ENCODE data around the gene P2RX4.

The P2RX4 gene

DNA sequence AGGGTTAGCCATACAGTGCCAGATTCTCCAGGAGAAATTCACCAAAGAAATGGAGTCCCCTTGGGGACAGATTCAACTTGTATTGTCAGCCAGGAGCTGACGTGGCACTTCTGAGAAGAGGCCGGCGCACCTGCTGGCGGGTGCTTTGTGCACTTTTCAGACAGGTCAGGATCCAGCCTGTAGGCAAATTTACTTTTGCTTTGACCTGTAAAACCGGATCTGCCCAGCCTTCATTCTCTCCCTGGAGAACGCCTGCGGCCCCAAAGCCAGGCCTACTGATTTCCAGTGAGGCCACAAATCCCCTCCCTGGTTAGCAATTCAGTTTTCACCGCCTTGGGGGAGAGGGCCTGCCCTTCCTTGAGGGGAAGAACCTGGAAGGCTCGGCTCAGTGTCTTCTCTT, 17.4 kb downstream of the P2RX4 start:
- peak overlapping the region; percentile 96 for H3K27ac ChIP-seq
- TF ChIP-seq, protein P1, sequence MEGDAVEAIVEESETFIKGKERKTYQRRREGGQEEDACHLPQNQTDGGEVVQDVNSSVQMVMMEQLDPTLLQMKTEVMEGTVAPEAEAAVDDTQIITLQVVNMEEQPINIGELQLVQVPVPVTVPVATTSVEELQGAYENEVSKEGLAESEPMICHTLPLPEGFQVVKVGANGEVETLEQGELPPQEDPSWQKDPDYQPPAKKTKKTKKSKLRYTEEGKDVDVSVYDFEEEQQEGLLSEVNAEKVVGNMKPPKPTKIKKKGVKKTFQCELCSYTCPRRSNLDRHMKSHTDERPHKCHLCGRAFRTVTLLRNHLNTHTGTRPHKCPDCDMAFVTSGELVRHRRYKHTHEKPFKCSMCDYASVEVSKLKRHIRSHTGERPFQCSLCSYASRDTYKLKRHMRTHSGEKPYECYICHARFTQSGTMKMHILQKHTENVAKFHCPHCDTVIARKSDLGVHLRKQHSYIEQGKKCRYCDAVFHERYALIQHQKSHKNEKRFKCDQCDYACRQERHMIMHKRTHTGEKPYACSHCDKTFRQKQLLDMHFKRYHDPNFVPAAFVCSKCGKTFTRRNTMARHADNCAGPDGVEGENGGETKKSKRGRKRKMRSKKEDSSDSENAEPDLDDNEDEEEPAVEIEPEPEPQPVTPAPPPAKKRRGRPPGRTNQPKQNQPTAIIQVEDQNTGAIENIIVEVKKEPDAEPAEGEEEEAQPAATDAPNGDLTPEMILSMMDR (conservative IDR thresholded peaks at IDR 0.05) = peak; percentile 33; the same call in 1 of the 2 replicates

DNA sequence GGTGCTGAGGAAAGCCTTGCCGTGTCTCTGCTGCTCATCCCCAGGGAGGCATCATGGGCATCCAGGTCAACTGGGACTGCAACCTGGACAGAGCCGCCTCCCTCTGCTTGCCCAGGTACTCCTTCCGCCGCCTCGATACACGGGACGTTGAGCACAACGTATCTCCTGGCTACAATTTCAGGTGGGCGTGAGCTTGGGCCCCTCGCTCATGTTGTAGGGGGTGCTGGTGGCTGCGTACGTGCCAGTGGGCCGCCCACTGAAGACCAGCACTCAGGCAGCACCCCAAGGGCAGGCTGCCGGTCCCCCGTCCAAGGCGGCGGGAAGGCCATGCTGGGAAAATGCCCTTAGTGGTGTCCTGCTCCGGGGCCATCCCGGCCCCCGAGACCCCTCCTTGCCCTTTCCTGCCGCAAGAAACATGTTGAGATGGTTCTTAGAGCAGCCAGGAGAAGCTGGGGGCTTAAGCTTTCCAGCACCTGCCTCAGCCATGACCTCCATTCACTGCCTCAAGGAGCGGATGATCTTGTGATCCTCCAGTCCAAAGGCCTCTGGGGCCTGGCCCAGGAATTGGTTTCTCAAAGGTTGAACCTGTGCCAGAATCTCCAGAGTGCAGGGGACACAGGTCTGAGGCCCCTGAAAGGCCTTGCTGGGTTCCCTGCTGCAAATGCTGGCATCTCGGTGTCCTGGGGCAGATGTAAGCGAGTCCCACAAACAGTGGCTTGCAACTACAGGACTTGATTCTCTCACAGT, 19.2 kb downstream of the P2RX4 start:
- TF ChIP-seq, protein P1 (conservative IDR thresholded peaks at IDR 0.05) = no peak
- H3K27ac ChIP-seq = peak overlapping the region; percentile 96

DNA sequence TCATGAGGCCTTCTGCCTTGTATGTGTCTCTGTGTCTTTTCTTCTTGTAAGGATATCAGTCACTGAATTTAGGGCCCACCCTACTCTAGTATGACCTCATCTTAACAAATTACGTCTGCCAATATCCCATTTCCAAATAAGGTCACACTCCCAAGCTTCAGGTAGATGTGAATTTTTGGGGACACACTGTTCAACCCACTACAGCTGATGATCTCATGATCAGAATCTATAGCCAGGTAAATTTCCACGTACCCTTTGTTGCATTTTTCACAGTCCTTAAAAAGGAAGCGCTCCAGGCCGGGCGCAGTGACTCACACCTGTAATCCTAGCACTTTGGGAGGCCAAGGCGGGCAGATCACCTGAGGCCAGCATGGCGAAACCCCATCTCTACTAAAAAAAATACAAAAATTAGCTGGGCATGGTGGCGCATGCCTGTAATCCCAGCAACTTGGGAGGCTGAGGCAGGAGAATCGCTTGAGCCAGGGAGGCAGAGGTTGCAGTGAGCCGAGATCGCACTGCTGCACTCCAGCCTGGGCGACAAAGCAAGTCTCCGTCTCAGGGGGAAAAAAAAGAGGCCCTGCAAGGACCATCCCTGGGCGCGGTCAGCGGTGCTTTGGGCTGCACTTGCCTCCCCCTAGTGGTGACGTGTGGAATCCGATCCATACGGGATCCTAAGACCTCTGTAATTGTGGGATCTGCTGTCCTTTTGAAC, 20.1 kb downstream of the P2RX4 start:
- TF ChIP-seq, protein P1 (conservative IDR thresholded peaks at IDR 0.05) = peak; percentile 96
- peak overlapping the region; percentile 96 for H3K27ac ChIP-seq

DNA sequence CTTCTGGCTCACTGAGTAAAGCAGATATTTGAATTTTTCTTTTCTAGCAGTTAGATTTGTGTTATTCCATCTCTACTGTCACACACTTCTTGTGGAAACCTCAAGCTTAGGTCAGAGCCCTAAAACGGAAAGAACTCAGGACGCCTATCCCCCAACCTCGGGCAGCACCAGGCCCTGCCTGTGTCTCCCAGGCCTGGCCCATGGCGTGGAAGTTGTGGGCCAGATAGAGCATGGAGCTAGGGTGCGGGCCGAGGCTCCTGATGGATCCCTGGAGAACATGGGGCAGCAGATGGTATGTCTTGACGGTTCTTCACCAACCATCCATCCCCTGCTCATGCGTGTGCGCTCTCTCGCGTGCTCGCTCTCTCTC, 20.6 kb downstream of the P2RX4 start:
- H3K27ac ChIP-seq = peak overlapping the region; percentile 96
- TF ChIP-seq, protein P1 (conservative IDR thresholded peaks at IDR 0.05) = peak; percentile 10

DNA sequence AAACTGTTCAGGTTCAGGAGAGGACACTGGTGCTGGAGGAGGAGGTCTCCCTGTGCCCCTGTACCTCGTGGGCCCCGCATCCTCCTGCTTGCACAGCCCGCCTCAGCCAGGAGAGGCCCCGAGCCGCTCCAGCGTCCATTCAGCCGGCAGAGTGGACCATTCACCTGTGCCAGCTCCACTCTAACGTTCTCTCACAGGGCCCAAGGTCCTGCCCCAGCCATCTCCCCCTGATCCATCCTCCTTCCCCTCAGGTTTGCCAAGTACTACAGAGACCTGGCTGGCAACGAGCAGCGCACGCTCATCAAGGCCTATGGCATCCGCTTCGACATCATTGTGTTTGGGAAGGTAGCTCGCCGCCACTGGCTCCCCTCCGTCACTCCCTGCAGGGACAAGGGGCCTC, 22.2 kb downstream of the P2RX4 start:
- TF ChIP-seq, protein P1 (conservative IDR thresholded peaks at IDR 0.05) = no peak
- H3K27ac ChIP-seq = peak overlapping the region; percentile 82; the same call in 1 of the 2 replicates

DNA sequence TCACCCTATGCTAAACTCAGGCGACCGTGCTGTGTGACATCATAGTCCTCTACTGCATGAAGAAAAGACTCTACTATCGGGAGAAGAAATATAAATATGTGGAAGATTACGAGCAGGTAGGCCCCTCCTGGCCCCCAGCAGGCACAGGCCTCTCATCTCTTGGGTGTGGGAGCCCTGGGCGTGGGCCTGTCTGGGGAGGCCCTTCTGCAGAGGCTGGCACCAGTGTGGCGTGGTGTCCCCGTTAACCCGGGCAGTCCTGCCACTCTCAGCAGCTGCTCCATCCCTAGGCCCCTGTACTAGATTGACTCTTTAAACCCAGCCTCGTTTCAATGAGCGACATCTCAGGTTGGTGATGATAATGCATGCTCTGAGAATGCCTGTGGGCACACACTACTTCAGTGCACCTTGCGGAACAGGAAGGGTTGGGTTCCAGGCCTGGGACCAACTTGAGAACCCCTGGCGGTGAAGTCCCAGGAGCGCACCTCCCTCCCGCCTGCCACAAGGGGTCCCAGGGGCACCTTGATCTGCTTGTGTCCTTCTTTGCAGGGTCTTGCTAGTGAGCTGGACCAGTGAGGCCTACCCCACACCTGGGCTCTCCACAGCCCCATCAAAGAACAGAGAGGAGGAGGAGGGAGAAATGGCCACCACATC, 23.2 kb downstream of the P2RX4 start:
- H3K27ac ChIP-seq = peak overlapping the region; percentile 82; the same call in 1 of the 2 replicates
- TF ChIP-seq, protein P1 (conservative IDR thresholded peaks at IDR 0.05) = no peak

DNA sequence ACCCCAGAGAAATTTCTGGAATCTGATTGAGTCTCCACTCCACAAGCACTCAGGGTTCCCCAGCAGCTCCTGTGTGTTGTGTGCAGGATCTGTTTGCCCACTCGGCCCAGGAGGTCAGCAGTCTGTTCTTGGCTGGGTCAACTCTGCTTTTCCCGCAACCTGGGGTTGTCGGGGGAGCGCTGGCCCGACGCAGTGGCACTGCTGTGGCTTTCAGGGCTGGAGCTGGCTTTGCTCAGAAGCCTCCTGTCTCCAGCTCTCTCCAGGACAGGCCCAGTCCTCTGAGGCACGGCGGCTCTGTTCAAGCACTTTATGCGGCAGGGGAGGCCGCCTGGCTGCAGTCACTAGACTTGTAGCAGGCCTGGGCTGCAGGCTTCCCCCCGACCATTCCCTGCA, 23.7 kb downstream of the P2RX4 start:
- TF ChIP-seq, protein P1 (conservative IDR thresholded peaks at IDR 0.05) = no peak
- peak overlapping the region; percentile 82; the same call in 1 of the 2 replicates for H3K27ac ChIP-seq
